Right lobe of liver (tissue), 6 donors: ENCODE results near the gene KPNB1. TPM values are rescaled to one million over a fixed set of nuclear protein-coding genes. Genes with fewer than 3 reads are reported as not detected.

Experiments
- ATAC-seq, 4 donors: fragments of 200-7000 bp; cut with Tn5 transposase; one replicate each; pipeline ENCODE4 v1.9.1; 2020; ENCODE audit warnings: mild to moderate bottlenecking in 4 of 4, moderate library complexity in 4 of 4
- DNase-seq, 3 donors: peaks; one replicate each; pipeline ENCODE4 v3.0.0-alpha.2; 2020
- H3K27ac ChIP-seq, 3 donors: fragments of 200-600 bp; one replicate each; pipeline ENCODE4 v1.8.0; 2022
- H3K27me3 ChIP-seq, 2 donors: fragments of 200-600 bp; one replicate each; pipeline ENCODE4 v1.8.0; 2022
- H3K36me3 ChIP-seq, 4 donors: fragments of 200-600 bp; sonication (generic) in 1 of 4; one replicate each; pipeline versions ENCODE4 v1.5.1 to v1.8.0; 2017 to 2022; ENCODE audit warnings: control low read depth in 1 of 4
- H3K4me1 ChIP-seq, 4 donors: fragments of 200-600 bp; sonication (generic) in 1 of 4; one replicate each; pipeline versions ENCODE4 v1.5.1 to v1.8.0; 2017 to 2022; ENCODE audit warnings: control low read depth in 1 of 4
- H3K4me3 ChIP-seq, 3 donors: fragments of 200-600 bp; one replicate each; pipeline ENCODE4 v1.8.0; 2022
- H3K9me3 ChIP-seq, 4 donors: fragments of 200-600 bp; sonication (generic) in 1 of 4; one replicate each; pipeline versions ENCODE4 v1.5.1 to v1.8.0; 2017 to 2022; ENCODE audit warnings: control low read depth in 1 of 4
- CTCF ChIP-seq, 4 donors: fragments of 200-600 bp in 3 of 4; fragments of 450-650 bp in 1 of 4; IDR thresholded peaks; one replicate each; pipeline versions ENCODE4 v1.5.1 to v1.8.0; 2016 to 2022; ENCODE audit warnings: antibody characterized with exemption in 4 of 4, mild to moderate bottlenecking in 2 of 4
- POLR2A ChIP-seq: fragments of 450-650 bp; IDR thresholded peaks from one replicate; pipeline ENCODE4 v1.6.1; 2017; ENCODE audit warnings: antibody characterized with exemption, mild to moderate bottlenecking
- WGBS: methylation state at CpG from one replicate; pipeline ENCODE4 v1.1.6; 2018; ENCODE audit warnings: low coverage, low lambda C conversion rate; ENCODE audit not compliant: insufficient coverage; ENCODE audit errors: missing lambda C conversion rate; 5-methylcytosine and 5-hydroxymethylcytosine counted together
- intact Hi-C, 2 donors: fragments of 100-400 bp; cut with DNase I; formaldehyde crosslinking; loops; one replicate each; pipeline versions ENCODE4 v1.11.2 to v1.14.1; 2022
- total RNA-seq, 6 experiments: library from RNA; depleted of rRNA in 2 of 6; stranded (reverse); fragments of >200 nt in 2 of 6; fragmentation: NEBNext Ultra II Directional in 3 of 6; extraction: Animal tissue kit (Norgen Biotek cat#: 25700) in 3 of 6; gene quantifications; one replicate each; pipeline versions ENCODE4 v1.1.0 to v1.2.4, GENCODE V29; 2016 to 2023
- donor health status: DM: no; HTN: yes; CAD: no.
- donor health status: DM: no; HTN: no; CAD: no.
- donor health status: DM: no; HTN: no; CAD: no.
- donor health status: DM: no; HTN: yes; CAD: no.
- donor health status: DM: no; HTN: yes; CAD: no.

KPNB1 gene
- total RNA-seq, 6 experiments from 2014 or later, result 80.8 to 104 (median 94.5) TPM

- no peak overlapping the region for H3K27ac ChIP-seq
- intact Hi-C loops, result loop anchor here in 1 of 2 donors (10.0 kb wide), 1 partner anchor 104 kb away; no protein-coding TSS in a partner anchor
- TF ChIP-seq CTCF (IDR thresholded peaks at IDR 0.05) (no peak), POLR2A (no peak)
Observed at GRCh38 chr17:47700471-47701449, 51.0 kb downstream of the KPNB1 start.

GRCh38 chr17:47701608-47702007 lies 51.9 kb downstream of the KPNB1 start:
- no peaks in the 10 kb centered on the region for H3K27me3 ChIP-seq
- H3K36me3 ChIP-seq, result no peaks in the 10 kb centered on the region
- H3K4me3 ChIP-seq, result no peak overlapping the region
- H3K9me3 ChIP-seq, result no peaks in the 10 kb centered on the region
- TF ChIP-seq POLR2A (no peak), CTCF (IDR thresholded peaks at IDR 0.05) (no peak)
- DNase-seq (peak in 1 of 3 donors; percentile 36), ATAC-seq (no peak)
- no peak overlapping the region for H3K27ac ChIP-seq
- H3K4me1 ChIP-seq, result no peaks in the 10 kb centered on the region
- 54% methylated on average over 2 of the region's 4 CpGs for WGBS
- intact Hi-C loops, result loop anchor here in 1 of 2 donors (10.0 kb wide), 1 partner anchor 103 kb away; no protein-coding TSS in a partner anchor

More at GRCh38 chr17:47700471-47701449, 51.0 kb downstream of the KPNB1 start:
- H3K9me3 ChIP-seq, result no peaks in the 10 kb centered on the region
- no peak overlapping the region for H3K4me3 ChIP-seq
- WGBS, result 81% methylated on average over 5 of the region's 13 CpGs
- DNase-seq (peak in 1 of 3 donors; percentile 42), ATAC-seq (no peak)
- H3K36me3 ChIP-seq, result no peaks in the 10 kb centered on the region
- H3K27me3 ChIP-seq, result no peaks in the 10 kb centered on the region
- H3K4me1 ChIP-seq, result no peaks in the 10 kb centered on the region

GRCh38 chr17:47702391-47702995 lies 52.8 kb downstream of the KPNB1 start:
- DNase-seq (peak in 1 of 3 donors; percentile 34), ATAC-seq (no peak)
- H3K36me3 ChIP-seq, result no peaks in the 10 kb centered on the region
- H3K4me1 ChIP-seq, result no peaks in the 10 kb centered on the region
- intact Hi-C loops, result loop anchor here in 1 of 2 donors (10.0 kb wide), 1 partner anchor 102 kb away; no protein-coding TSS in a partner anchor
- H3K27ac ChIP-seq, result no peak overlapping the region
- TF ChIP-seq POLR2A (no peak), CTCF (IDR thresholded peaks at IDR 0.05) (no peak)
- H3K4me3 ChIP-seq, result no peak overlapping the region
- H3K9me3 ChIP-seq, result no peaks in the 10 kb centered on the region
- WGBS, result 83% methylated on average over 6 of the region's 12 CpGs
- no peaks in the 10 kb centered on the region for H3K27me3 ChIP-seq

GRCh38 chr17:47703191-47703591 lies 53.5 kb downstream of the KPNB1 start:
- Histone ChIP-seq H3K4me3 (no peak overlapping the region), H3K27ac (no peak overlapping the region), H3K4me1 (no peaks in the 10 kb centered on the region), H3K27me3 (no peaks in the 10 kb centered on the region), H3K9me3 (no peaks in the 10 kb centered on the region), H3K36me3 (no peaks in the 10 kb centered on the region)
- ATAC-seq (peak in 3 of 4 donors; percentile 9 to 26 (median 11)), DNase-seq (peak in 1 of 3 donors; percentile 46)
- WGBS, result 63% methylated on average over 9 of the region's 15 CpGs
- TF ChIP-seq POLR2A (no peak), CTCF (IDR thresholded peaks at IDR 0.05) (no peak)
- intact Hi-C loops, result loop anchor here in 1 of 2 donors (10.0 kb wide), 1 partner anchor 102 kb away; no protein-coding TSS in a partner anchor
